Naive thymus-derived CD8-positive, alpha-beta T cell (primary cell): ENCODE measurements around the gene SLC35A3. TPM values are rescaled to one million over a fixed set of nuclear protein-coding genes. Genes with fewer than 3 reads are reported as not detected.

ENCODE experiments used
- ATAC-seq, 2 donors: fragments of 150-1000 bp; cut with Tn5 transposase in 1 of 2; sonication (Bioruptor Pico), chemical (Tn5 transposase) in 1 of 2; 1 replicate in 1 of 2; 2 replicates in 1 of 2; pipeline ENCODE4 v1.10.0; 2021; ENCODE audit warnings: mild to moderate bottlenecking in 2 of 2, moderate library complexity in 2 of 2
- POLR2A ChIA-PET: fragments of 350-600 bp; sonication (Branson Sonifier 250); formaldehyde crosslinking; loops from one replicate; lab custom pipeline; 2021; ENCODE audit warnings: antibody characterized with exemption; lab: Charles Lee
- DNase-seq, 10 donors: peaks; one replicate each; pipeline versions ENCODE4 v3.0.0 to v3.0.0-alpha.2; 2020 to 2022
- H3K27ac Mint-ChIP-seq, 10 donors: one replicate each; pipeline ENCODE4 v1.8.0; 2020 to 2022; ENCODE audit warnings: mild to moderate bottlenecking in 10 of 10, mixed read lengths in 10 of 10, moderate library complexity in 4 of 10, inconsistent platforms in 1 of 10
- H3K27me3 Mint-ChIP-seq, 5 donors: one replicate each; pipeline ENCODE4 v1.8.0; 2021 to 2022; ENCODE audit warnings: mixed read lengths in 5 of 5
- H3K36me3 Mint-ChIP-seq, 3 donors: one replicate each; pipeline ENCODE4 v1.8.0; 2020 to 2022; ENCODE audit warnings: mixed read lengths in 3 of 3, mild to moderate bottlenecking in 2 of 3, inconsistent platforms in 1 of 3
- H3K4me1 Mint-ChIP-seq, 4 donors: one replicate each; pipeline ENCODE4 v1.8.0; 2021 to 2022; ENCODE audit warnings: mixed read lengths in 4 of 4
- H3K4me3 Mint-ChIP-seq, 10 donors: one replicate each; pipeline ENCODE4 v1.8.0; 2020 to 2022; ENCODE audit warnings: mild to moderate bottlenecking in 10 of 10, mixed read lengths in 10 of 10, moderate library complexity in 6 of 10, inconsistent platforms in 1 of 10
- H3K9me3 Mint-ChIP-seq, 9 donors: one replicate each; pipeline ENCODE4 v1.8.0; 2020 to 2022; ENCODE audit warnings: mixed read lengths in 9 of 9, mild to moderate bottlenecking in 3 of 9, inconsistent platforms in 1 of 9, moderate library complexity in 1 of 9
- polyA plus RNA-seq, 3 donors: library from polyadenylated mRNA; unstranded; fragments of 300-500 nt; fragmentation: Illumina TruSeq; gene quantifications; one replicate each; pipeline ENCODE4 v1.2.3, GENCODE V29; 2021
- total RNA-seq, 8 experiments: library from RNA in 2 of 8; stranded (reverse) in 2 of 8; gene quantifications; one replicate each; pipeline ENCODE4 v1.2.3 and lab custom pipeline; 2021 to 2026

The SLC35A3 gene
- total and polyA plus RNA-seq, 5 experiments from 2014 or later = 13.3 to 30.1 (median 15.3) TPM

DNA sequence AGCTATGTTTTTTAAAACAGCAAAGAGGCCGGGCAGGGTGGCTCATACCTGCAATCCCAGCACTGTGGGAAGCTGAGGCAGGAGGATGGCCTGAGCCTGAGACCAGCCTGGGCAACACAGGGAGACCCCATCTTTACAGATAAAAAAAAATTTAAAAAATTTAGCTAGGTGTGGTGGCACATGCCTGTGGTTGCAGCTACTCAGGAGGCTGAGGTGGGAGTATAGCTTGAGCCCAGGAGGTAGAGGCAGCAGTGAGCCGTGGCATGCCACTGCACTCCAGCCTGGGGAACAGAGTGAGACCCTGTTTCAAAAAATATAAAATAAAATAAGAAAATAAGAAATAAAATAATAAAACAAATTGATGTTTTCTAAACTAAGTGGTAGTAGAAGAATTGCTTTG, 8.4 kb downstream of the SLC35A3 start:
- POLR2A ChIA-PET = interaction anchor here (2.9 kb wide), 1 partner anchor 8 kb away, joined by 8 read pairs; the partner anchor contains the start of gene SLC35A3
- no peak overlapping the region for H3K27ac Mint-ChIP-seq
- H3K4me1 Mint-ChIP-seq = peaks cover 6 to 23% (median 10%) of the 10 kb centered on the region in 4 donors
- peaks cover 0 to 3% (median 0%) of the 10 kb centered on the region in 9 donors for H3K9me3 Mint-ChIP-seq
- H3K4me3 Mint-ChIP-seq = no peak overlapping the region
- no peak for ATAC-seq
- H3K36me3 Mint-ChIP-seq = peaks cover 0 to 40% (median 13%) of the 10 kb centered on the region in 3 donors
- H3K27me3 Mint-ChIP-seq = no peaks in the 10 kb centered on the region
- no peak for DNase-seq

DNA sequence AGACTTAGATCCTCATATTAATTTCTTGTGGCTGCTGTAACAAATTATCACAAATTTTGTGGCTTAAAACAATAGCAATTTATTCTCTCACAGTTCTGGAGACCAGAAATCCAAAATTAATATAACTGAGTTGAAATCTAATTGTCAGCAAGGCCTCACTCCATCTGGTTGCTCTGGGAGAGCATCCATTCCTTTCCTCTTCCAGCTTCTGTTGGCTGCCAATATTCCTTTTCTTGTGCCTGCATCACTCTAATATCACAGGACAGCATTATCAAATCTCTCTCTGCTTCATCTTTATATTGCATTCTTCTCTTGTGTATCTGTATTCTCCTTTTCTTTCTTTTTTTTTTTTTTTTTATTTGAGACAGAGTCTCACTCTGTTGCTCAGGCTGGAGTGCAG, 9.3 kb downstream of the SLC35A3 start:
- peaks cover 0 to 3% (median 0%) of the 10 kb centered on the region in 9 donors for H3K9me3 Mint-ChIP-seq
- no peak overlapping the region for H3K4me3 Mint-ChIP-seq
- ATAC-seq (no peak), DNase-seq (no peak)
- no peak overlapping the region for H3K27ac Mint-ChIP-seq
- H3K4me1 Mint-ChIP-seq = peaks cover 6 to 19% (median 9%) of the 10 kb centered on the region in 4 donors
- peaks cover 0 to 40% (median 15%) of the 10 kb centered on the region in 3 donors for H3K36me3 Mint-ChIP-seq
- no peaks in the 10 kb centered on the region for H3K27me3 Mint-ChIP-seq
- POLR2A ChIA-PET = interaction anchor here (2.9 kb wide), 1 partner anchor 9 kb away, joined by 8 read pairs; the partner anchor contains the start of gene SLC35A3

DNA sequence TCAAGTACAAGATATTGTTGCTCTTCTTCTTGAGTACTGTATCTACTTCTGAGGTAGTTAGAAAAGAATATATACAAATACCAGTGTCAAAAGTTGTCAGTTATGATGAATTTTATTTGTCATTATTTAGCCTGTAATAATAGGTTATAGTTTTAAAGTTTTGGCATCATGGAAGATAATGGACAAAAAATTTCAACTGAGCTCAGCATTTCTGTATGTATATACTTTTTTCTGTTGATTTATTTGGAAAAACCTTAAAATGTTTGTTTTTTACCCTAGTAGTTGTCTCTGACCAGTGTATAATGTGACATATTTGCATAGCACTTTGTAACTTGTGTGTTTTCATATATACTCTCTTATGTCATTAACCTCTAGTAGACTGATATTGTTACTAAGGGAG, 11.1 kb downstream of the SLC35A3 start:
- POLR2A ChIA-PET = interaction anchor here (2.9 kb wide), 1 partner anchor 11 kb away, joined by 8 read pairs; the partner anchor contains the start of gene SLC35A3
- ATAC-seq (no peak), DNase-seq (no peak)
- Mint-ChIP-seq H3K4me3 (no peak overlapping the region), H3K9me3 (peaks cover 0 to 9% (median 2%) of the 10 kb centered on the region in 9 donors), H3K36me3 (peaks cover 0 to 40% (median 28%) of the 10 kb centered on the region in 3 donors), H3K27me3 (no peaks in the 10 kb centered on the region), H3K27ac (no peak overlapping the region), H3K4me1 (peaks cover 10 to 27% (median 18%) of the 10 kb centered on the region in 4 donors)

DNA sequence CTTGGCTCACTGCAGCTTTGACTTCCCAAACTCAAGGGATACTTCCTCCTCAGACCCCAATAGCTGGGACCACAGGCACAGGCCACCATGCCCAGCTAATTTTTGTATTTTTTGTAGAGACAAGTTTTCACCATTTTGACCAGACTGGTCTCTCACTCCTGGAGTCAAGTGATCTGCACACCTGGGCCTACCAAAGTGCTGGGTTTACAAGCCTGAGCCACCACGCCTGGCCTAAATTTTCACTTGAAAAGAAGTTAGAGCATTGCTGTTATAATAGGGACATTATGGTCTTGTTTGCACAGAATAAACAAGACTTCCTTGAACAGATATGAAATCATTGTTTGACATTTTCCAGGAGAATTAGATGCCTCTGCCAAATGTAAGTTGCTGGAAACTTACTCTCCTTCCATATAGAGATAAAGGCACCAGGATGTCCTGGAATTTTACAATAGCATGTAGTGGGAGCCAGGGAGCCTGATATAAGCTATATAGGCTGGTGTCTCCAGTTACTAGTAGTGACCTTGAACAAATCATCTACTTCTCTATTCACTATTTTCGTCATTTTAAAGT, 16.9 kb downstream of the SLC35A3 start:
- peaks cover 0 to 18% (median 2%) of the 10 kb centered on the region in 9 donors for H3K9me3 Mint-ChIP-seq
- H3K4me3 Mint-ChIP-seq = no peak overlapping the region
- peaks cover 10 to 15% (median 14%) of the 10 kb centered on the region in 4 donors for H3K4me1 Mint-ChIP-seq
- ATAC-seq = no peak
- H3K27ac Mint-ChIP-seq = no peak overlapping the region
- H3K36me3 Mint-ChIP-seq = peaks cover 10 to 42% (median 38%) of the 10 kb centered on the region in 3 donors
- no peaks in the 10 kb centered on the region for H3K27me3 Mint-ChIP-seq
- POLR2A ChIA-PET = no interaction called here
- DNase-seq = no peak

DNA sequence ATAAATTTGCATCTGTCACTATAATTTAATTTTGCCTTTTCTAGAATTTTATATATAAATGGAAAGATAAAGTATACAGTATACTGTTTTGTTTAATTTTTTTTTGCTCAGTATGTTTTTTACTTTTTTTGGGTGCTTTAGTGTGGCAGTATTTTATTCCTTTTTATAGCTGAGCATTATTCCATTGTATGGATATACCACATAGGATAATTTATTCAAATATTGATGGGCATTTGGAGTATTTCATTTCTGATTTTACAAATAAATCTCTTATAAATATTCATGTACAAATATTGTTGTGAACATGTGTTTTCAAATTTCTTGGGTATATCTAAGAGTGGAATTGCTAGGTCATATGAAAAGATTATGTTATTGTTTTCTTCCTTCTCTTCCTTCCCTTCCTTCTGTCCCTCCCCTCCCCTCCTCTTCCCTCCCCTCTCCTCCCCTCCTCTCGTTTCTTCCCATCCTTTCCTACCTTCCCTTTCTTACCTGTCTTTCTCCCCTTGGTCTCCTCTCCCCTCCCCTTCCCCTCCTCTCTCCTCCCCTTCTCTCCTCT, 18.5 kb downstream of the SLC35A3 start:
- ATAC-seq (no peak), DNase-seq (no peak)
- Mint-ChIP-seq H3K27ac (no peak overlapping the region), H3K4me1 (peaks cover 8 to 16% (median 14%) of the 10 kb centered on the region in 4 donors), H3K36me3 (peaks cover 20 to 52% (median 49%) of the 10 kb centered on the region in 3 donors), H3K9me3 (peaks cover 0 to 29% (median 9%) of the 10 kb centered on the region in 9 donors), H3K4me3 (no peak overlapping the region), H3K27me3 (no peaks in the 10 kb centered on the region)
- POLR2A ChIA-PET = no interaction called here

DNA sequence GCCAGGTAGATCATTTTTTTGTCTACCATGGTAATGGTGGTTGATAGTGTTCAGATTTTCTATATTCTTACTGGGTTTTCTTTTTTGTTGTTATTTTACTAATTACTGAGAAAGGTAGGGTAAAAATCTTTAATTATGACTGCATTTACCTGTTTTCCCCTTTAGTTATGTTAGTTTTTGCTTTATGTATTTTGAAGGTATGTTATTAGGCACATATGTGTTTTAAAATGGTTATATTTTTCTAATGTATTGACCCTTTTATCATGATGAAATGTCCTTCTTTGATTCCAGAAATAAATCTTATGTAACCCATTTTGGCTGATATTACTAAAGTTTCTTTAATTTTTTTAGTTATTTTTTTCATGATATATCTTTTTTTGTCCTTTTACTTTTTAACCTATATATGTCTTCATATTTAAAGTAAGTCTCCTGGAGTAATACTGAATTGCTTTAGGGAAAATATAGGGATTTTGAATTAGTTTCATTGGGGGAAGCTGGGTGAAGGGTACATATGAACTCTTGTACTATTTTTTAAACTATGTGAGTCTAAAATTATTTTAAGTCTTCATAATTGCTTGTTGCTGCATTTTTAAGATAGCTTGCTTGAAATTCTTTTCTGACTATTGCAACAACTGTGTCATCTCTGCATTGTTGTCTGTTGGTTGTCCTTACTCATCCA, 22.4 kb downstream of the SLC35A3 start:
- H3K4me3 Mint-ChIP-seq = no peak overlapping the region
- POLR2A ChIA-PET = no interaction called here
- DNase-seq = no peak
- H3K4me1 Mint-ChIP-seq = peaks cover 0 to 3% (median 0%) of the 10 kb centered on the region in 4 donors
- peaks cover 0 to 28% (median 9%) of the 10 kb centered on the region in 9 donors for H3K9me3 Mint-ChIP-seq
- ATAC-seq = no peak
- H3K36me3 Mint-ChIP-seq = peaks cover 22 to 59% (median 56%) of the 10 kb centered on the region in 3 donors
- no peaks in the 10 kb centered on the region for H3K27me3 Mint-ChIP-seq
- no peak overlapping the region for H3K27ac Mint-ChIP-seq

DNA sequence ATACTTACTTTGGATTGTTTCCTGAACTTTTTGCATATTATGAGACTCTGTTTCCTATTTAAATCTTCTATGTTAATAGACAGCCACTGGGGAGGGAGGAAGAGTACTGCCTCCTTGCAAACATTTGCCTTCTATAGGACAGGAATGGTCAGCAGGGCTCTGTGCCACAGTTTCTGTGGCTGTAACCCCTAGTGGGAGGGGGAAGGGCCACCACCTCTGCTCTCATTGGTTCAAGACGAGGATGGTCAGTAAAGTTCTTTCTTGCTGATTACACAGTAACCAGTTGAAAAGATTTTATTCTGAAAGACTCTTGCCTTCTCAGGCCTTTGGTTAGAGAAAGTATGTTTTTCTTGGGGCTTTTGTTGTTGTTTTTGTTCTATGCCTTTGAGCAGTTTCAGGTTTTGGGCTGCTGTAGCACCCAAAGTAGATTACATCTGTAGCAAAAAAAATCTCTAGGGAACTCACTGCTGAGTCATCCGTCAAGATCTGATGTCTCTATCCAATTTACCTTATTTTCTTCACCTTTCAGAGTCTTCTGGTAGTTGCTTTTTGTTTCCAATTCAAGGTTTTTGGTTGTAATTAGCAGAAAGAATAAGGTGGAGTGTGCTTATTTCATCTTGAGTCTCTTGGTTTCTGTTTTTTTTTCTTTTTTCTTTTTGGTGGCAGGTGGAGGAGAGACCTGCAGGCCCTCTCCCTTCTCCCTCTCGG, 23.1 kb downstream of the SLC35A3 start:
- peak overlapping the region in 2 of 10 donors; percentile 51 to 73 for H3K27ac Mint-ChIP-seq
- no peak overlapping the region for H3K4me3 Mint-ChIP-seq
- peaks cover 0 to 3% (median 0%) of the 10 kb centered on the region in 4 donors for H3K4me1 Mint-ChIP-seq
- H3K9me3 Mint-ChIP-seq = peaks cover 0 to 28% (median 9%) of the 10 kb centered on the region in 9 donors
- ATAC-seq (no peak), DNase-seq (no peak)
- POLR2A ChIA-PET = no interaction called here
- no peaks in the 10 kb centered on the region for H3K27me3 Mint-ChIP-seq
- H3K36me3 Mint-ChIP-seq = peaks cover 22 to 59% (median 58%) of the 10 kb centered on the region in 3 donors

DNA sequence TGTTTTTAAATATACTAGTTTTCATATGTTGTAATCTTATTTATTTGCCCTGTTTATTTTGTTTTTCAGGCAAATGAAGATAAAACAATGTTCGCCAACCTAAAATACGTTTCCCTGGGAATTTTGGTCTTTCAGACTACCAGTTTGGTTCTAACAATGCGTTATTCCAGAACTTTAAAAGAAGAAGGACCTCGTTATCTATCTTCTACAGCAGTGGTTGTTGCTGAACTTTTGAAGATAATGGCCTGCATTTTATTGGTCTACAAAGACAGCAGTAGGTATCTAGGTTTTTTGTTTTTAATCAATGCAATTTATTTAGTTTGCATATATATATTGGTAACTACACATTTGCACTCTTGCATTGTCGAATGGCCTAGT, 23.7 kb downstream of the SLC35A3 start:
- Mint-ChIP-seq H3K9me3 (peaks cover 0 to 28% (median 9%) of the 10 kb centered on the region in 9 donors), H3K27me3 (no peaks in the 10 kb centered on the region), H3K4me1 (peaks cover 0 to 3% (median 0%) of the 10 kb centered on the region in 4 donors), H3K27ac (peak overlapping the region in 2 of 10 donors; percentile 51 to 73), H3K36me3 (peaks cover 22 to 65% (median 57%) of the 10 kb centered on the region in 3 donors), H3K4me3 (no peak overlapping the region)
- ATAC-seq (no peak), DNase-seq (no peak)
- POLR2A ChIA-PET = no interaction called here

DNA sequence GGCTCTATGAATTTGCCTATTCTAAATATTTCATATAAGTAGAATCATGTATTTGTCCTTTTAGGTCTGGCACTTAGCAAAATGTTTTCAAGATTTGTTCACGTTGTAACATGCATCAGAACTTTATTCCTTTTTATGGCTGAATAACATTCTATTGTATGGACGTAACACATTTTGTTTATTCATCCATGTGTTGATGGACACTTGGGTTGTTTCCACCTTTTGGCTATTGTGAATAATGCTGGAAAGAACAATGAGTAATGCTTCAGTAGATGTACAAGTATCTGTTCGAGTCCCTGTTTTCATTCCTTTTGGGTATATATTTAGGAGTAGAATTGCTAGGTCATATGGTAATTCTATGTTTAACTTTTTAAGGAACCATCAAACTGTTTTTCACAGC, 24.7 kb downstream of the SLC35A3 start:
- Mint-ChIP-seq H3K27ac (no peak overlapping the region), H3K27me3 (no peaks in the 10 kb centered on the region), H3K4me3 (no peak overlapping the region), H3K9me3 (peaks cover 0 to 28% (median 9%) of the 10 kb centered on the region in 9 donors), H3K4me1 (peaks cover 0 to 2% (median 1%) of the 10 kb centered on the region in 4 donors), H3K36me3 (peaks cover 22 to 66% (median 55%) of the 10 kb centered on the region in 3 donors)
- POLR2A ChIA-PET = no interaction called here
- ATAC-seq (no peak), DNase-seq (no peak)

DNA sequence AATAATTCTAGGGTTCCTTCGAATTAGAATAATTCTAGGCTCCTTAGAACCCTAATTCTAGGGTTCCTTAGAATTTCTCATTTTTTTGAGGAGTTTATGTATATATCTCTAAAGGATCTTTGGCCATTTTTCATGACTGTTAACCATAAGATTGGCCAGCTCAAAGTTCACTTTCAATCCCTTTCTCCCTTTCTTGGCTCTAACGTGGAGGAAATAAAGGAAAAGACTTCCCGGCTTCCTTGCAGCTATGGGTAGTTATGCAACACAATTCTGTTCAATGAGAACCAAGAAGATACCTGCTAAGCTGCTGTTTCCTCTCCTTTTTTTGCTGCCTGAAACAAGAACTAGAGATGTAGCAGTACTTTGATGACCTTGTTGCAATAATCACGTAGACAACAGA, 27.2 kb downstream of the SLC35A3 start:
- no peak overlapping the region for H3K27ac Mint-ChIP-seq
- H3K27me3 Mint-ChIP-seq = no peaks in the 10 kb centered on the region
- peaks cover 12 to 68% (median 50%) of the 10 kb centered on the region in 3 donors for H3K36me3 Mint-ChIP-seq
- DNase-seq (no peak), ATAC-seq (no peak)
- no peak overlapping the region for H3K4me3 Mint-ChIP-seq
- H3K4me1 Mint-ChIP-seq = peaks cover 6 to 14% (median 9%) of the 10 kb centered on the region in 4 donors
- POLR2A ChIA-PET = interaction anchor here (0.5 kb wide), 1 partner anchor 23 kb away, joined by 4 read pairs; no protein-coding TSS in a partner anchor
- H3K9me3 Mint-ChIP-seq = peaks cover 0 to 15% (median 7%) of the 10 kb centered on the region in 9 donors

DNA sequence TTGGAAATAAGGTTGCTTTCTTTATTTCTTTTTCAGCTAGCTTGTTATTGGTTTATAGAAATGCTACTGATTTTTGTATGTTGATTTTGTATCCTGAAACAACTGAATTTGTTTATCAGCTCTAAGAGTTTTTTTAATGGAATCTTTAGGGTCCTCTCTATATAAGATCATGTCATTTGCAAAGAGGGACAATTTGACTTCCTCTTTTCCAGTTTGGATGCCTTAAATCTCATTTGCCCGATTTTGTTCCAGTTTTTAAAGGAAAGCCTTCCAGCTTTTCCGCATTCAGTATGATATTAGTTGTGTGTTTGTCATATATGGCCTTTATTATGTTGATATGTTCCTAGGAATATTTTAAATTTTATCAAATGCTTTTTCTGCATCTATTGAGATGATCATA, 31.7 kb downstream of the SLC35A3 start:
- POLR2A ChIA-PET = interaction anchor here (0.6 kb wide), 1 partner anchor 457 kb away, joined by 3 read pairs; no protein-coding TSS in a partner anchor
- no peaks in the 10 kb centered on the region for H3K27me3 Mint-ChIP-seq
- H3K9me3 Mint-ChIP-seq = peaks cover 5 to 23% (median 18%) of the 10 kb centered on the region in 9 donors
- peaks cover 25 to 75% (median 50%) of the 10 kb centered on the region in 3 donors for H3K36me3 Mint-ChIP-seq
- H3K4me1 Mint-ChIP-seq = peaks cover 8 to 33% (median 12%) of the 10 kb centered on the region in 4 donors
- ATAC-seq = no peak
- H3K27ac Mint-ChIP-seq = no peak overlapping the region
- H3K4me3 Mint-ChIP-seq = no peak overlapping the region
- no peak for DNase-seq

DNA sequence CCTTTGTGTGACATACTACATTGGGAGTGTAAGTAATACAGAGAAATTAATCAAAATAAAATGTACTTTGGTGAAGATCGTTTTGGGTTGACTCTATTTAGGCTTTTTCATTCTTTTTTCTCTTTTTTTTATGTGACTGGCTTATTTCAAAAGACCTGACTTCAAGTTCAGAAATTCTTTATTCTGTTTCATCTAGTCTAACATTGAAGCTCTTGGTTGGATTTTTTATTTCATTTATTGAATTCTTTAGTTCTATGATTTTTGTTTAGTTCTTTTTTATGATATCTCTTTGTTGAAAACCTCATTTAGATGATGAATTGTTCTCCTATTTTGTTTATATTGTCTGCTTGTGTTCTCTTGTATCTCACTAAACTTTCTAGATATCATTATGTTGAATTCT, 35.6 kb downstream of the SLC35A3 start:
- H3K27ac Mint-ChIP-seq = no peak overlapping the region
- peaks cover 5 to 23% (median 18%) of the 10 kb centered on the region in 9 donors for H3K9me3 Mint-ChIP-seq
- H3K4me1 Mint-ChIP-seq = peaks cover 7 to 27% (median 8%) of the 10 kb centered on the region in 4 donors
- DNase-seq (no peak), ATAC-seq (no peak)
- H3K4me3 Mint-ChIP-seq = no peak overlapping the region
- peaks cover 25 to 74% (median 50%) of the 10 kb centered on the region in 3 donors for H3K36me3 Mint-ChIP-seq
- POLR2A ChIA-PET = no interaction called here
- no peaks in the 10 kb centered on the region for H3K27me3 Mint-ChIP-seq
